NCI-H460 (cell line): ENCODE data around the gene DUSP19. TPM values are rescaled to one million over a fixed set of nuclear protein-coding genes. Genes with fewer than 3 reads are reported as not detected.

Experiments used
- DNase-seq: peaks from one replicate; pipeline ENCODE4 v3.0.0-alpha.2; 2016; ENCODE audit warnings: low read depth; ENCODE audit errors: extremely low read depth
- small RNA-seq, 2 experiments: library from RNA; depleted of rRNA; stranded (forward); fragments of <200 nt; gene quantifications; one replicate each; pipeline ENCODE3, GENCODE V24; 2014
- total RNA-seq: library from RNA; depleted of rRNA; stranded (reverse); fragments of >200 nt; shearing (Covaris generic); gene quantifications from 2 replicates; pipeline ENCODE4 v1.2.3, GENCODE V29; 2014; rRNA removed

Gene DUSP19
- total RNA-seq, 1 experiment from 2014 or later, result 3.5 TPM

- DNase-seq, result no peak
These were observed 44.8 kb downstream of the DUSP19 start for GRCh38 chr2:183123117-183123958.

- DNase-seq, result no peak
These were observed 45.3 kb downstream of the DUSP19 start for GRCh38 chr2:183123959-183124221.

- peak; percentile 92 for DNase-seq
These were observed 45.8 kb downstream of the DUSP19 start, which contains the start of gene NUP35 for GRCh38 chr2:183124222-183124956. TSS of gene NUP35 (plus strand) at chr2:183124443. CDS start at chr2:183124458, 15 bp downstream.

GRCh38 chr2:183124957-183125255 lies 46.4 kb downstream of the DUSP19 start:
- no peak for DNase-seq

GRCh38 chr2:183125659-183126341 lies 47.3 kb downstream of the DUSP19 start:
- DNase-seq, result no peak

GRCh38 chr2:183126635-183127034 lies 48.1 kb downstream of the DUSP19 start:
- DNase-seq, result no peak

- DNase-seq, result no peak
These were observed 55.5 kb downstream of the DUSP19 start for GRCh38 chr2:183134016-183134415.

GRCh38 chr2:183148955-183149354 lies 70.4 kb downstream of the DUSP19 start:
- DNase-seq, result no peak

GRCh38 chr2:183149489-183149888 lies 70.9 kb downstream of the DUSP19 start:
- no peak for DNase-seq

Small RNAs within 50 kb of the gene (small RNA-seq; reads per million reads assigned to genes)
- 0 reads per million in 2 experiments for gene RF00599

Other genes with a start within 250 kb of the DUSP19 start
- gene FRZB, start 212.1 kb upstream of the DUSP19 start, total RNA-seq, result not detected in 2 replicates
- 164 and 201 TPM in 2 replicates for gene NCKAP1, start 40.3 kb upstream of the DUSP19 start, total RNA-seq
- gene NUP35, start 45.7 kb downstream of the DUSP19 start, total RNA-seq, result 34.5 and 37.9 TPM in 2 replicates